NCI-H2227 treated with DMSO at 0.1 percent for 48 hours (cell line): Measurements from ENCODE around the gene RXFP2.

Experiments
- DNase-seq: peaks from one replicate; lab custom pipeline; 2025; lab: John Stamatoyannopoulos, UW

The RXFP2 gene

GRCh38 chr13:31767175-31767900 is 28.0 kb downstream of the RXFP2 start:
- no peak for DNase-seq

- no peak for DNase-seq
Measured at GRCh38 chr13:31768351-31768750, 29.0 kb downstream of the RXFP2 start.

GRCh38 chr13:31769575-31769974 is 30.2 kb downstream of the RXFP2 start:
- DNase-seq: no peak

- DNase-seq: no peak
Measured at GRCh38 chr13:31772231-31772630, 32.9 kb downstream of the RXFP2 start.

- DNase-seq: no peak
Measured at GRCh38 chr13:31773538-31773937, 34.2 kb downstream of the RXFP2 start.

GRCh38 chr13:31774186-31774750 is 34.9 kb downstream of the RXFP2 start:
- DNase-seq: no peak

GRCh38 chr13:31775148-31775547 is 35.8 kb downstream of the RXFP2 start:
- DNase-seq: no peak

- DNase-seq: no peak
Measured at GRCh38 chr13:31775686-31776085, 36.4 kb downstream of the RXFP2 start.

GRCh38 chr13:31781064-31781463 is 41.7 kb downstream of the RXFP2 start:
- DNase-seq: no peak

- no peak for DNase-seq
Measured at GRCh38 chr13:31786011-31786410, 46.7 kb downstream of the RXFP2 start.

- DNase-seq: no peak
Measured at GRCh38 chr13:31790992-31791391, 51.7 kb downstream of the RXFP2 start.

GRCh38 chr13:31793246-31793645 is 53.9 kb downstream of the RXFP2 start:
- DNase-seq: no peak

- DNase-seq: no peak
Measured at GRCh38 chr13:31794452-31794851, 55.1 kb downstream of the RXFP2 start.

- DNase-seq: peak; percentile 45
Measured at GRCh38 chr13:31797154-31797775, 57.9 kb downstream of the RXFP2 start.

- DNase-seq: no peak
Measured at GRCh38 chr13:31798189-31798588, 58.9 kb downstream of the RXFP2 start.

- no peak for DNase-seq
Measured at GRCh38 chr13:31801088-31801487, 61.8 kb downstream of the RXFP2 start.

- no peak for DNase-seq
Measured at GRCh38 chr13:31803311-31803710, 64.0 kb downstream of the RXFP2 start.

GRCh38 chr13:31805841-31806240 is 66.5 kb downstream of the RXFP2 start:
- DNase-seq: no peak

- DNase-seq: no peak
Measured at GRCh38 chr13:31807090-31807541, 67.8 kb downstream of the RXFP2 start.

- DNase-seq: no peak
Measured at GRCh38 chr13:31814536-31814935, 75.2 kb downstream of the RXFP2 start.

- DNase-seq: no peak
Measured at GRCh38 chr13:31815361-31816144, 76.2 kb downstream of the RXFP2 start.

GRCh38 chr13:31818236-31818635 is 78.9 kb downstream of the RXFP2 start:
- DNase-seq: no peak
